ENCODE measurements around the gene CNPY1.

- no peak for TF ChIP-seq EZH2 (IDR thresholded peaks at IDR 0.05; ENCODE audit: low read depth)
- TF ChIP-seq, protein P1, sequence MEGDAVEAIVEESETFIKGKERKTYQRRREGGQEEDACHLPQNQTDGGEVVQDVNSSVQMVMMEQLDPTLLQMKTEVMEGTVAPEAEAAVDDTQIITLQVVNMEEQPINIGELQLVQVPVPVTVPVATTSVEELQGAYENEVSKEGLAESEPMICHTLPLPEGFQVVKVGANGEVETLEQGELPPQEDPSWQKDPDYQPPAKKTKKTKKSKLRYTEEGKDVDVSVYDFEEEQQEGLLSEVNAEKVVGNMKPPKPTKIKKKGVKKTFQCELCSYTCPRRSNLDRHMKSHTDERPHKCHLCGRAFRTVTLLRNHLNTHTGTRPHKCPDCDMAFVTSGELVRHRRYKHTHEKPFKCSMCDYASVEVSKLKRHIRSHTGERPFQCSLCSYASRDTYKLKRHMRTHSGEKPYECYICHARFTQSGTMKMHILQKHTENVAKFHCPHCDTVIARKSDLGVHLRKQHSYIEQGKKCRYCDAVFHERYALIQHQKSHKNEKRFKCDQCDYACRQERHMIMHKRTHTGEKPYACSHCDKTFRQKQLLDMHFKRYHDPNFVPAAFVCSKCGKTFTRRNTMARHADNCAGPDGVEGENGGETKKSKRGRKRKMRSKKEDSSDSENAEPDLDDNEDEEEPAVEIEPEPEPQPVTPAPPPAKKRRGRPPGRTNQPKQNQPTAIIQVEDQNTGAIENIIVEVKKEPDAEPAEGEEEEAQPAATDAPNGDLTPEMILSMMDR (conservative IDR thresholded peaks at IDR 0.05), result no peak
Observed at GRCh38 chr7:155468785-155469148, 77.6 kb downstream of the CNPY1 start.
